GM11168 (cell line): ENCODE data around the gene TMEM179.

Experiments
- in situ Hi-C: fragments of 300-500 bp; cut with MboI; formaldehyde crosslinking; loops from one replicate; pipeline ENCODE4 v1.12.0; 2022; ENCODE audit warnings: low sequenced_read_pairs; ENCODE audit not compliant: unreplicated experiment

TMEM179 gene

GRCh38 chr14:104639471-104639870 lies 34.9 kb upstream of the TMEM179 start:
- in situ Hi-C loops = loop anchor here (25.0 kb wide), 1 partner anchor 502 kb away; the partner anchor contains the start of gene KIF26A

GRCh38 chr14:104638927-104639450 lies 34.4 kb upstream of the TMEM179 start:
- in situ Hi-C loops = loop anchor here (25.0 kb wide), 1 partner anchor 502 kb away; the partner anchor contains the start of gene KIF26A

- in situ Hi-C loops = loop anchor here (25.0 kb wide), 1 partner anchor 501 kb away; the partner anchor contains the start of gene KIF26A
Observed at GRCh38 chr14:104638190-104638589, 33.6 kb upstream of the TMEM179 start.

GRCh38 chr14:104637546-104638003 lies 33.0 kb upstream of the TMEM179 start:
- in situ Hi-C loops = loop anchor here (25.0 kb wide), 1 partner anchor 500 kb away; the partner anchor contains the start of gene KIF26A

DNA sequence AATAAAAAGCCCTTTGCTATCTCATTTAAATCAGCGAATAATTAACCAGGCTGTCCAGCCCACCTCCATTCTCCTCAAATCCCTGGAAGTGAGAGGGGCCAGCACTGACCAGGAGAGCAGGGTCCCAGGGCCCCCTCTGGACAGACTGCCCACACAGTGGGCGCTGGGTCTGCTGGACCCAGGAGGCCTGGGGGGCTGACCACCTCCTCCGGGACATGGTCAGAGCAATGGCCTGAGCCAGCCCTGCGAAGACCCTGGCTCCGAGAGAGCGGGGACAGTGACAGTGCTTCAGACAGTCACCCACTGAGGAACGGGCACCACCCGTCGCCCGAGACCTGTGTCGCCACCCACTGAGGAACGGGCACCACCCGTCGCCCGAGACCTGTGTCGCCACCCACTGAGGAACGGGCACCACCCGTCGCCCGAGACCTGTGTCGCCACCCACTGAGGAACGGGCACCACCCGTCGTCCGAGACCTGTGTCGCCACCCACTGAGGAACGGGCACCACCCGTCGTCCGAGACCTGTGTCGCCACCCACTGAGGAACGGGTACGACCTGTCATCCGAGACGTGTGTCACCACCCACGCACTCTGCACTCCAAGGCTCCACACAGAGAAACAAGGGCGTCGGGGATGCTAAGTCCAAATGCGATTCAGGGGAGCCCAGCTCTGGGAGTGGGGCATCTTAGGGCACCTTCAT lies 32.4 kb upstream of the TMEM179 start:
- in situ Hi-C loops = loop anchor here (25.0 kb wide), 1 partner anchor 500 kb away; the partner anchor contains the start of gene KIF26A

DNA sequence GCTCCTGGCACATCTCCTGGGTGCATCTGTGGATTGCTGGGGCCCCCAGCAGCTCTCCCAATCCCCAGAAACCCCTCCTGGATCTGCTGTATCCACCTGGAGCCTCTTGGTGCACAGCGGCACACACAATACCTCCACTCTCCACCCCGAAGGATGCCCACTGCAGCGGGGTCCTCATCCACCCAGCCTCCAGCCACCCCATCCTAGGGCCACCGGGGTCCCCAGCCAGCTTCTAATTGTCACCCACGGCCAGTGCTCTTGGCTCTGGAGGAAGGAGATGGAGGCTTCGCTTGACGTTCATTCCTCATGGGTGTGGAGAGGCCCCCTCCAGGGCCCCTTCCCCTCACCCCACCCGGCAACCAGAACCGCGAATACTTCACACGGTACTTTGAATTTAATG lies 31.6 kb upstream of the TMEM179 start:
- in situ Hi-C loops = loop anchor here (25.0 kb wide), 1 partner anchor 499 kb away; the partner anchor contains the start of gene KIF26A

DNA sequence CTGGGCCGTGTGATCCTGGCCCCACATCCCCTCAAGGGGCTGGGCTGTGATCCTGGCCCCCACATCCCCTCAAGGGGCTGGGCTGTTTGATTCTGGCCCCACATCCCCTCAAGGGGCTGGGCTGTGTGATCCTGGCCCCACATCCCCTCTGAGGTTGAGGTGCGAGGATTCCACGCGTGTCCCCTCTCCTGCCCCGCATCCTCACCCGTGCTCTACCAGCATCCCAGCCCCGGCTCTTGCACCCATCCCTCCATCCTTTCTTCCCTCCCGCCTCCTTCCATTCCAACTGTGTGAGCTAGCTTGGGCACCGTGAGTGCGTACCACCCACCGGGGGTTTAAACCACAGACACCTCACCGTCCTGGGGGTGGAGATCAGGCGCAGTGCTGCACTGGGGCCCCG lies 31.1 kb upstream of the TMEM179 start:
- in situ Hi-C loops = loop anchor here (25.0 kb wide), 1 partner anchor 498 kb away; the partner anchor contains the start of gene KIF26A

GRCh38 chr14:104634886-104635570 lies 30.5 kb upstream of the TMEM179 start:
- in situ Hi-C loops = loop anchor here (25.0 kb wide), 1 partner anchor 498 kb away; the partner anchor contains the start of gene KIF26A

- in situ Hi-C loops = loop anchor here (25.0 kb wide), 1 partner anchor 497 kb away; the partner anchor contains the start of gene KIF26A
Observed at GRCh38 chr14:104634138-104634760, 29.7 kb upstream of the TMEM179 start.

DNA sequence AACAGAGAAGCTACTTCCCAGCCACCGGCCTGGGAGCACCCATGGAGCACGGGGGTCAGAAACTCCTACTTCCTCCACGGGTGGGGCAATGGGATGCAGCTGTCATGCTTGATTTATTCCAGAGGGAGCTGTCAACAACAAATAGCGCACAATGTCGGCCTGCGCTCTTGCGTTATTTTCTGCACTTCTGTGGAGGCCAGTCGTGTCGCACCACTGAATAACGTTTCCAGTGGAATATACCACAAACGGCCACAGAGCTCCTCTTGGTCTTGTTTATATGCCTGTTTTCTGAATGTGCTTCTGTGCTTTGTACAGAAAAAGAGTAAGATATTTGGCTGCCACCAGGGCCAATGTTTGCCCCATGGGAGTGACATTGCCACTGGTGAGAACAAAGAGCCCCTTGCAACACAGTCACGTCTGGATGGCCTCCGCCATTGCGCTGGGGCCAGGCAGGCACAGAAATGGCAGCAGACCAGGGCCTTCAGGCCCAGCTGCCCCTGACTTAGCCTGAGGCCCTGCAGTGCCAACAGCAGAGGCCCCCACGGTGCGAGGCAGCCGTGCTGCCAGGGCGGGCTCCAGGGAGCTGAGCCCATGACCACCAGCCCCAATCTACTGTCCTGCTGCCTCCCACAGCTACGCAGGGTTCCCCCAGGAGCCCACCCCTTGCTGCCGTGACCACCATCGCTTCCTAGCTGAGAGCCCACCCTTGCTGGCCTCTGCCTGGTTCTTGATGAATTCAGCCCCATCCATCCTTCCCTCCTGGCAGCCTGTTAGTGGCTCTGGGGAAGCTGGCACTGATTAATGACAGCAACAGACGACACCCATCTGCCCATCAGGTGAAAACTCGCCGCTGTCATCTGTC lies 28.9 kb upstream of the TMEM179 start:
- in situ Hi-C loops = loop anchor here (25.0 kb wide), 1 partner anchor 496 kb away; the partner anchor contains the start of gene KIF26A

DNA sequence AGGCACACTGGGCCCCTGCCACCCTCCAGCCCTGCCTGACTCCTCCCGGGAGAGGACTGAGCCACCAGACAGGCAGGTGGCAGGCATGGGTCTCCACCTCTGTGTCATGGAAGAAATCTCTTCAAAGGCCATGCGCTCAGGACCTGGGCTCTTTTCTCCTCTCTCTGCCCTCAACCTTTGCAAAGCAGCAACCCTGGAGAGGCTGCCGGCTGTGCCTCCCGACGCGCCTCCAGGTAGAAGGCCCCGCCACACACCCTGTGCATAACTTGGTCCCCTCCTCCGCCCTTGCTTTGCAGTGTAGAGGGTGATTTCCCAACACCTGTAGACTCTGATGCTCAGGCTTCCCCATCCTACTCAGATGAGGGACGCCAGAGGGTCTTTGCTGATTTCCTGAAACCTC lies 28.2 kb upstream of the TMEM179 start:
- in situ Hi-C loops = loop anchor here (25.0 kb wide), 1 partner anchor 495 kb away; the partner anchor contains the start of gene KIF26A

- in situ Hi-C loops = loop anchor here (25.0 kb wide), 1 partner anchor 488 kb away; the partner anchor contains the start of gene KIF26A
Observed at GRCh38 chr14:104624939-104625338, 20.4 kb upstream of the TMEM179 start.

DNA sequence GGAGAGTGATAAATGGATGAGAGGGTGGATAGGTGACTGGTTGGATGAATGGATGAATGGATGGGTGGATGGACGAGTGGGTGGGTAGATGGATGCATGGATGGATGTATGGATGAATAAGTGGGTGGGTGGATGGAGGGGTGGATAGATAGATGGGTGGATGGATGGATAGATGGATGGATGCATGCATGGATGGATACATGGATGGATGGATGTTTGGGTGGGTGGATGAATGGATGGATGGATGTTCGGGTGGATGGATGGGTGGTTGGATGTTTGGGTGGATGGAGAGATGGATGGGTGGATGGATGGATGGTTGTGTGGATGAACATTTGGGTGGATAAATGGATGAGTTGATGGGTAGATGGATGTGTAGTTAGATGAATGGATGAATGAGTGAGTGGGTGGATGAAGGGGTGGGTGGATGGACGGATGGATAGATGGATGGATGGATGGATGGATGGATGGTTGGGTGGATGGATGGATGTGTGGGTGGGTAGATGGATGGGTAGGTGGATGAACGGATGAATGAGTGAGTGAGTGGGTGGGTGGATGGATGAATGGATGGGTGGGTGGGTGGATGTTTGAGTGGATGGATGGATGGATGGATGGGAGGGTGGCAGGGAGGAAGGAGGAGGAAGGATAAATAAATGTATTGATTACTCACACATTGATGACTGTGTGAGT lies 9.7 kb upstream of the TMEM179 start:
- in situ Hi-C loops = no loop called here

DNA sequence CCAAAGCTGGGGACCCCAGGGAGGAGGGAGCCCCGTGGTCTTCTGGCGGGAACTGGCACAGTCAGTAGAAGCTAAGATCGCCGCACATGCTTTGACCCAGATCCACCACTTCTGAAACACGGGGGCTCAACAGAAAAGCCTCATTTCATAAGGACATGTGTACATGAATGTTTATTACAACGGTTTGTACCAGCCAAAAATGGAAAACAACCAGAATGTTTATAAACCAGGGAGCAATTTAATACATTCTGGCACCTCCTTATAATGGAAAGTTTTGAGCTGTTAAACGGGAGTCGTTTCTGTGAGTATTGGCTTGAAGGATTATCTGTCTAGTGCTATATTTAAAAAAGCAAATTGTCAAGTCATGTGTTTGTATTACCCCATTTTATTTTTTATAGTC lies 7.3 kb upstream of the TMEM179 start:
- in situ Hi-C loops = no loop called here

GRCh38 chr14:104610749-104611310 lies 6.3 kb upstream of the TMEM179 start:
- in situ Hi-C loops = no loop called here

DNA sequence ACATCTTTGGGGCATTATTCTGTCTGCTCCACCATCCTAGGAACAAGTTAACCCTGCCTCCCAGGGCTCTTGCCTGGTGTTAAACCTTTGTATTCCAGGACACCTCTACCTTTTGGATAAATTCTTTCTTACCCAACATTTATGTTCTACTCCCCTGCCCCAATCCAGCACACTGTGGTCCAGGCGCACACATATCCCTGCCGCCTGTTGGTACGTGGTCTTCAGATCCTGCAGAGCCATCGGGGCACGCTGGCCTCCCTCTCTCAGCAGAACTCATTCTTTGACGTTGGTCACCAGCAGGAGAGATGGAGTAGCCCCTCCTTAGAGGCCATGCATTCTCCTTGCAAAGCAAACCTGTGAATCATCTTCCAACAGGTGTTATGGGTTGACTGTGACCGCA lies 5.1 kb upstream of the TMEM179 start:
- in situ Hi-C loops = no loop called here

DNA sequence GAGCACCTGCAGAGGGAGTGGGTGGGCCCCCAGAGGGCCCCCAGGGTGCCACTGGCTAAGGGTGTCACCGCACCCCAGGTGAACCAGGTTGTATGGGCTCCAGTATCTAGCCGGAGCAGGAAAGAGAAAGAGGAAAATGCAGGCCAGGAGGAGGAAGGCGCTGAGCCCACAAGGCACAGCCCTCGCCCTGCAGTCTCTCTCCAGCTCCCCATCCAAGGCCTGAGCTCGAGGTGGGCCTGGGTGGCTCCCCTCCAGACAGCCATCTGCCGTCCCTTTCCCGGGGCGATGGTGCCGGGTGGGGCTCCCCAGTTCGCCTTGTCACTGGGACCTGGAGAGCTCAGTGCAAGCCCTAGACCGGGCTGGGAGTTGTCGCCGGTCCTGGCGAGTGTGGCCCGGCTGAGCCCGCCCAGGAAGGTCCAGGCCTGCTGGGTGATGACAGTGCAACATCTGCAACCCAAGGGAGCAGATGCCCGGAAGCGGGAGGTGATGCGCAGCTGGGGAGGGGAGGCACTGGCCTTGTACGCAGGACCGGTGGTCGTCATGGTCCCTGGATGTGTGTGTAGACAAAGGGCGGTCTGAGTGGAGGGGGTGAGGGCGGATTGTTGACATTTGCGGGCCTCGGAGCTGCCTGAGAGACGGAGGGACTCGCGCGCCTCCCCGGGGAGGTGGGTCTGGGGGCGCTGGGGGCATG lies 716 bp downstream of the TMEM179 start:
- in situ Hi-C loops = no loop called here

GRCh38 chr14:104602933-104603325 lies 1.6 kb downstream of the TMEM179 start:
- in situ Hi-C loops = no loop called here
